Renal pelvis (tissue), 4 donors: Measurements from ENCODE around the gene PSMB5. TPM values are rescaled to one million over a fixed set of nuclear protein-coding genes. Genes with fewer than 3 reads are reported as not detected.

Source experiments
- DNase-seq: peaks from one replicate; pipeline ENCODE4 v3.0.0-alpha.2; 2013
- polyA plus RNA-seq, 3 donors: library from polyadenylated mRNA; unstranded; fragments of 120-200 nt; gene quantifications; one replicate each; pipeline ENCODE4 v1.2.1, GENCODE V29; 2013; ENCODE audit not compliant: insufficient read length in 3 of 3

PSMB5 gene
- polyA plus RNA-seq, 3 donors: 207 to 269 (median 224) TPM

GRCh38 chr14:23047751-23048693 lies 13.3 kb upstream of the PSMB5 start:
- no peak for DNase-seq

GRCh38 chr14:23047034-23047634 lies 12.4 kb upstream of the PSMB5 start:
- no peak for DNase-seq

GRCh38 chr14:23045419-23046357 lies 11.0 kb upstream of the PSMB5 start:
- DNase-seq: no peak

- DNase-seq: no peak
Observed at GRCh38 chr14:23044840-23045239, 10.1 kb upstream of the PSMB5 start.

- no peak for DNase-seq
Observed at GRCh38 chr14:23043754-23044153, 9.1 kb upstream of the PSMB5 start.

- no peak for DNase-seq
Observed at GRCh38 chr14:23043145-23043544, 8.4 kb upstream of the PSMB5 start.

- no peak for DNase-seq
Observed at GRCh38 chr14:23042162-23042965, 7.7 kb upstream of the PSMB5 start, which contains the start of gene PSMB11. PSMB11 (plus strand) TSS chr14:23042212; CDS start chr14:23042226, 14 bp downstream.

GRCh38 chr14:23041729-23042128 lies 7.0 kb upstream of the PSMB5 start:
- no peak for DNase-seq

- no peak for DNase-seq
Observed at GRCh38 chr14:23040100-23040499, 5.4 kb upstream of the PSMB5 start.

- no peak for DNase-seq
Observed at GRCh38 chr14:23035303-23036144, 824 bp upstream of the PSMB5 start.

GRCh38 chr14:23033801-23034497 lies 751 bp downstream of the PSMB5 start:
- no peak for DNase-seq

- no peak for DNase-seq
Observed at GRCh38 chr14:23033251-23033727, 1.4 kb downstream of the PSMB5 start.

- DNase-seq: no peak
Observed at GRCh38 chr14:23030936-23031335, 3.8 kb downstream of the PSMB5 start.

GRCh38 chr14:23028799-23029198 lies 5.9 kb downstream of the PSMB5 start:
- DNase-seq: no peak

- peak; percentile 88 for DNase-seq
Observed at GRCh38 chr14:23025151-23025814, 9.4 kb downstream of the PSMB5 start.

- no peak for DNase-seq
Observed at GRCh38 chr14:23024612-23025075, 10.1 kb downstream of the PSMB5 start.

GRCh38 chr14:23023795-23024152 lies 10.9 kb downstream of the PSMB5 start:
- no peak for DNase-seq

GRCh38 chr14:23023022-23023794 lies 11.5 kb downstream of the PSMB5 start:
- no peak for DNase-seq
